ENCODE measurements around the gene RHEB. TPM values are rescaled to one million over a fixed set of nuclear protein-coding genes. Genes with fewer than 3 reads are reported as not detected.

The RHEB gene
- total RNA-seq, 1 experiment from 2014 or later = 87.0 TPM

- Histone ChIP-seq H3K9ac (ENCODE audit: low read length) (no peak overlapping the region), H2AFZ (ENCODE audit: low read length) (no peak overlapping the region), H3K9me3 (ENCODE audit: low read length) (no peaks in the 10 kb centered on the region), H3F3A (ENCODE audit: low read length, unreplicated experiment) (no peaks in the 10 kb centered on the region), H3K36me3 (ENCODE audit: low read depth, low read length) (peaks cover 8% of the 10 kb centered on the region), H3K27me3 (ENCODE audit: low read length) (no peaks in the 10 kb centered on the region), H3K79me2 (ENCODE audit: low read length) (peaks cover 100% of the 10 kb centered on the region), H3K4me2 (ENCODE audit: low read length) (peak overlapping the region; percentile 37), H3K9me2 (replicated peaks; ENCODE audit: low read length) (no peaks in the 10 kb centered on the region), H4K20me1 (ENCODE audit: low read length) (peaks cover 65% of the 10 kb centered on the region), H3K27ac (ENCODE audit: low read length) (peak overlapping the region; percentile 7; the same call in 1 of the 2 replicates), H3K4me3 (ENCODE audit: low read length) (no peak overlapping the region), H3K4me1 (ENCODE audit: insufficient read depth, low read length) (peaks cover 47% of the 10 kb centered on the region)
- TF ChIP-seq EZH2phosphoT487 (IDR thresholded peaks at IDR 0.05; ENCODE audit: borderline replicate concordance, low read length) (no peak), CTCF (conservative IDR thresholded peaks at IDR 0.05; ENCODE audit: low read depth, low read length) (no peak), EZH2 (IDR thresholded peaks at IDR 0.05; ENCODE audit: low read length, unreplicated experiment) (no peak)
- ATAC-seq = peak; percentile 58
- ChIA-PET CTCF (interaction anchor here (0.7 kb wide), 1 partner anchor 202 kb away, joined by 3 read pairs; no protein-coding TSS in a partner anchor), POLR2A (ENCODE audit: unreplicated experiment) (interaction anchor here (0.6 kb wide), 1 partner anchor 153 kb away, joined by 8 read pairs; the partner anchor contains the start of gene NUB1)
- peak; percentile 53 for DNase-seq
- intact Hi-C loops (cut with micrococcal nuclease) = loop anchor here (2.0 kb wide), 1 partner anchor 24 kb away; the partner anchor contains the start of gene RHEB
- no TSS peak for BruUV-seq (replicated peaks)
Measured at GRCh38 chr7:151494298-151495284, 25.1 kb downstream of the RHEB start.

GRCh38 chr7:151493083-151493482, 26.6 kb downstream of the RHEB start:
- Histone ChIP-seq H4K20me1 (ENCODE audit: low read length) (peaks cover 55% of the 10 kb centered on the region), H3K4me2 (ENCODE audit: low read length) (no peak overlapping the region), H3K9ac (ENCODE audit: low read length) (no peak overlapping the region), H3K4me3 (ENCODE audit: low read length) (no peak overlapping the region), H2AFZ (ENCODE audit: low read length) (no peak overlapping the region), H3K36me3 (ENCODE audit: low read depth, low read length) (peaks cover 22% of the 10 kb centered on the region), H3K27me3 (ENCODE audit: low read length) (no peaks in the 10 kb centered on the region), H3F3A (ENCODE audit: low read length, unreplicated experiment) (no peaks in the 10 kb centered on the region), H3K4me1 (ENCODE audit: insufficient read depth, low read length) (peaks cover 47% of the 10 kb centered on the region), H3K9me2 (replicated peaks; ENCODE audit: low read length) (no peaks in the 10 kb centered on the region), H3K27ac (ENCODE audit: low read length) (no peak overlapping the region), H3K9me3 (ENCODE audit: low read length) (no peaks in the 10 kb centered on the region), H3K79me2 (ENCODE audit: low read length) (peaks cover 99% of the 10 kb centered on the region)
- ATAC-seq (no peak), DNase-seq (no peak)
- intact Hi-C loops (cut with micrococcal nuclease) = no loop called here
- CTCF ChIA-PET = no interaction called here
- POLR2A ChIA-PET (ENCODE audit: unreplicated experiment) = no interaction called here
- BruUV-seq (replicated peaks) = no TSS peak
- no peak for TF ChIP-seq EZH2 (IDR thresholded peaks at IDR 0.05; ENCODE audit: low read length, unreplicated experiment)
- no peak for TF ChIP-seq EZH2phosphoT487 (IDR thresholded peaks at IDR 0.05; ENCODE audit: borderline replicate concordance, low read length)
- TF ChIP-seq CTCF (conservative IDR thresholded peaks at IDR 0.05; ENCODE audit: low read depth, low read length) = no peak

Measured in PC-3 (cell line).